SK-N-SH treated with all-trans-retinoic acid at 6 μM for 48 hours (cell line): ENCODE data around the gene RUVBL2.
"Not testable (repeated sequence)": the region's sequence is repeated elsewhere in the genome, so short reads cannot be mapped to it uniquely, and the experiment has no call there.

Experiments used
- ARNTL ChIP-seq: fragments of 450-650 bp; formaldehyde crosslinking; IDR thresholded peaks from 2 replicates; pipeline ENCODE4 v1.5.0; 2020; ENCODE audit warnings: low read depth, mild to moderate bottlenecking, moderate library complexity, borderline replicate concordance
- BACH2 ChIP-seq: fragments of 250-450 bp; sonication (Bioruptor Pico); IDR thresholded peaks from 2 replicates; pipeline ENCODE4 v1.9.0; 2021; ENCODE audit warnings: mild to moderate bottlenecking, borderline replicate concordance
- CSDC2 ChIP-seq: fragments of 250-450 bp; sonication (Bioruptor Pico); IDR thresholded peaks from 2 replicates; pipeline ENCODE4 v1.5.0; 2020; ENCODE audit warnings: mild to moderate bottlenecking, moderate library complexity
- OSR1 ChIP-seq: fragments of 250-450 bp; sonication (Bioruptor Pico); IDR thresholded peaks from 2 replicates; pipeline ENCODE4 v1.8.0; 2022; ENCODE audit warnings: moderate library complexity, mild to moderate bottlenecking, inconsistent platforms
- PATZ1 ChIP-seq: fragments of 250-450 bp; sonication (Bioruptor Pico); IDR thresholded peaks from 2 replicates; pipeline ENCODE4 v1.8.0; 2020; ENCODE audit warnings: mild to moderate bottlenecking, moderate library complexity, borderline replicate concordance
- POU6F1 ChIP-seq: fragments of 250-450 bp; sonication (Bioruptor Pico); IDR thresholded peaks from 2 replicates; pipeline ENCODE4 v1.8.0; 2021; ENCODE audit warnings: low read depth, mild to moderate bottlenecking, moderate library complexity, borderline replicate concordance
- PPARA ChIP-seq: fragments of 250-450 bp; sonication (Bioruptor Pico); IDR thresholded peaks from 2 replicates; pipeline ENCODE4 v1.5.0; 2020; ENCODE audit warnings: mild to moderate bottlenecking, borderline replicate concordance
- ZNF565 ChIP-seq: fragments of 450-650 bp; formaldehyde crosslinking; conservative IDR thresholded peaks from 2 replicates; pipeline ENCODE4 v1.5.0; 2020; ENCODE audit warnings: low read depth, mild to moderate bottlenecking, moderate library complexity

- TF ChIP-seq PATZ1 (CRISPR knock-in tag); OSR1 (CRISPR knock-in tag); CSDC2 (CRISPR knock-in tag); ARNTL; POU6F1 (CRISPR knock-in tag); BACH2; ZNF565 (CRISPR knock-in tag); PPARA: not testable (repeated sequence)
Measured at GRCh38 chr19:49028686-49029085, 35.0 kb downstream of the RUVBL2 start.
